Esophagus squamous epithelium (tissue), 5 donors: ENCODE results near the gene UBE2H. TPM values are rescaled to one million over a fixed set of nuclear protein-coding genes. Genes with fewer than 3 reads are reported as not detected.
A peak's percentile ranks its signal among the peaks of the same experiment; 100 is the strongest.

Experiments
- DNase-seq: peaks from one replicate; lab custom pipeline; 2025; lab: John Stamatoyannopoulos, UW
- H3K27ac ChIP-seq, 4 donors: fragments of 200-600 bp; sonication (generic); one replicate each; pipeline ENCODE4 v1.5.1; 2016 to 2019; ENCODE audit warnings: mild to moderate bottlenecking in 1 of 4
- H3K27me3 ChIP-seq, 4 donors: fragments of 200-600 bp; sonication (generic); 1 replicate in 3 of 4; 2 replicates in 1 of 4; pipeline versions ENCODE4 v1.5.1 to v1.6.0; 2017 to 2021; ENCODE audit warnings: antibody characterized with exemption in 1 of 4
- H3K36me3 ChIP-seq, 3 donors: fragments of 200-600 bp; sonication (generic); one replicate each; pipeline ENCODE4 v1.5.1; 2016 to 2019
- H3K4me1 ChIP-seq, 3 donors: fragments of 200-600 bp; sonication (generic); one replicate each; pipeline ENCODE4 v1.5.1; 2017 to 2019
- H3K4me3 ChIP-seq, 4 donors: fragments of 200-600 bp; sonication (generic); 1 replicate in 3 of 4; 2 replicates in 1 of 4; pipeline ENCODE4 v1.5.1; 2016 to 2019; ENCODE audit warnings: mild to moderate bottlenecking in 2 of 4, moderate library complexity in 1 of 4
- H3K9me3 ChIP-seq, 3 donors: fragments of 200-600 bp; sonication (generic); one replicate each; pipeline ENCODE4 v1.5.1; 2016 to 2019
- CTCF ChIP-seq, 6 experiments: fragments of 450-650 bp in 4 of 6; fragments of 200-600 bp in 2 of 6; sonication (generic) in 2 of 6; IDR thresholded peaks; one replicate each; pipeline ENCODE4 v1.5.1; 2016 to 2019; ENCODE audit warnings: antibody characterized with exemption in 6 of 6, mild to moderate bottlenecking in 4 of 6, moderate library complexity in 4 of 6
- POLR2A ChIP-seq, 4 donors: fragments of 450-650 bp; IDR thresholded peaks; one replicate each; pipeline ENCODE4 v1.6.1; 2017; ENCODE audit warnings: antibody characterized with exemption in 4 of 4, mild to moderate bottlenecking in 4 of 4, moderate library complexity in 3 of 4
- WGBS, 2 donors: methylation state at CpG; one replicate each; pipeline ENCODE4 v1.1.5; 2018; 5-methylcytosine and 5-hydroxymethylcytosine counted together
- intact Hi-C: fragments of 100-400 bp; cut with DNase I; formaldehyde crosslinking; loops from one replicate; pipeline ENCODE4 v1.15.0; 2022
- total RNA-seq, 4 donors: library from RNA; depleted of rRNA; stranded (reverse); fragments of >200 nt; gene quantifications; one replicate each; pipeline ENCODE4 v1.1.0, GENCODE V29; 2016
- donor health status: DM: yes; HTN: yes; CAD: no.

UBE2H gene
- total RNA-seq, 4 donors from 2014 or later: 60.1 to 113 (median 88.7) TPM

- WGBS, 2 donors: 85 to 87% methylated on average over 16 to 17 of the region's 17 CpGs
- no peak for DNase-seq
These were observed 149.1 kb downstream of the UBE2H start for GRCh38 chr7:129803546-129804081.

DNA sequence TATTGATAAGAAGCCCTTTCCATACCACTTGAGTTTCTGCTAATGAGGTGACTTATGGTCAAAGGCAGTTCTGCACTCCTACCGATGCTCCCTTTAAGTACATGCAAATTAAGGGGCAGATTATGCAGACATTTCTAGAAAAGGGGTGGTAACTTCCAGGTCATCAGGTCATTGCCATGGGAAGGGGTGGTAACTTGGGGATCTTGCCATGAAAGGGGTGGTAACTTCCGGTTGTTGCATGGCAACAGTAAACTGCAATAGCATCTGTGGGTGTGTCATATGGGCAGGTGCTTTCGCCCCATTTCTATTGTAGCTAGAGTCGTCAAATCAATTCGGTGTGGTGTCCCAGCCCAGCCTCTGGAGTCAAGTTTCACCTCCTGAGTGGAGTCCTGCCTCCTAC is 150.9 kb downstream of the UBE2H start:
- no peak for DNase-seq
- peaks cover 0 to 8% (median 0%) of the 10 kb centered on the region in 4 donors for H3K27me3 ChIP-seq
- intact Hi-C loops: no loop called here
- WGBS, 2 donors: 57 to 58% methylated on average over 5 of the region's 5 CpGs
- TF ChIP-seq POLR2A (IDR thresholded peaks at IDR 0.05): no peak
- no peaks in the 10 kb centered on the region for H3K9me3 ChIP-seq
- H3K27ac ChIP-seq: no peak overlapping the region
- no peaks in the 10 kb centered on the region for H3K4me1 ChIP-seq
- no peak overlapping the region for H3K4me3 ChIP-seq
- H3K36me3 ChIP-seq: no peaks in the 10 kb centered on the region

More at GRCh38 chr7:129803546-129804081, 149.1 kb downstream of the UBE2H start:
- TF ChIP-seq CTCF (IDR thresholded peaks at IDR 0.05) (no peak), POLR2A (IDR thresholded peaks at IDR 0.05) (no peak)
- Histone ChIP-seq H3K27me3 (peaks cover 0 to 8% (median 0%) of the 10 kb centered on the region in 4 donors), H3K27ac (no peak overlapping the region), H3K4me3 (no peak overlapping the region), H3K36me3 (no peaks in the 10 kb centered on the region), H3K4me1 (no peaks in the 10 kb centered on the region), H3K9me3 (no peaks in the 10 kb centered on the region)
- intact Hi-C loops: no loop called here

- no peaks in the 10 kb centered on the region for H3K4me1 ChIP-seq
- WGBS, 2 donors: 75 to 94% methylated on average over 3 to 6 of the region's 7 CpGs
- intact Hi-C loops: no loop called here
- H3K36me3 ChIP-seq: no peaks in the 10 kb centered on the region
- no peak overlapping the region for H3K4me3 ChIP-seq
- H3K27me3 ChIP-seq: peaks cover 0 to 8% (median 0%) of the 10 kb centered on the region in 4 donors
- H3K9me3 ChIP-seq: no peaks in the 10 kb centered on the region
- no peak for DNase-seq
- TF ChIP-seq POLR2A (IDR thresholded peaks at IDR 0.05) (no peak), CTCF (IDR thresholded peaks at IDR 0.05) (no peak)
- H3K27ac ChIP-seq: no peak overlapping the region
These were observed 151.9 kb downstream of the UBE2H start for GRCh38 chr7:129800901-129801300.

- Histone ChIP-seq H3K27me3 (peaks cover 0 to 8% (median 0%) of the 10 kb centered on the region in 4 donors), H3K4me1 (no peaks in the 10 kb centered on the region), H3K4me3 (no peak overlapping the region), H3K9me3 (no peaks in the 10 kb centered on the region), H3K36me3 (no peaks in the 10 kb centered on the region), H3K27ac (no peak overlapping the region)
- intact Hi-C loops: no loop called here
- 62 to 100% methylated on average over 1 to 2 of the region's 13 CpGs for WGBS, 2 donors
- TF ChIP-seq POLR2A (IDR thresholded peaks at IDR 0.05) (no peak), CTCF (IDR thresholded peaks at IDR 0.05) (no peak)
- no peak for DNase-seq
These were observed 153.3 kb downstream of the UBE2H start for GRCh38 chr7:129799350-129799955.

GRCh38 chr7:129798616-129799349 is 154.0 kb downstream of the UBE2H start:
- H3K27me3 ChIP-seq: peaks cover 0 to 8% (median 0%) of the 10 kb centered on the region in 4 donors
- TF ChIP-seq CTCF (IDR thresholded peaks at IDR 0.05) (no peak), POLR2A (IDR thresholded peaks at IDR 0.05) (no peak)
- intact Hi-C loops: no loop called here
- H3K36me3 ChIP-seq: no peaks in the 10 kb centered on the region
- WGBS, 2 donors: 90 to 97% methylated on average over 5 to 9 of the region's 16 CpGs
- H3K4me1 ChIP-seq: no peaks in the 10 kb centered on the region
- H3K4me3 ChIP-seq: no peak overlapping the region
- H3K9me3 ChIP-seq: no peaks in the 10 kb centered on the region
- no peak for DNase-seq
- peak overlapping the region in 2 of 4 donors; percentile 28 to 29 for H3K27ac ChIP-seq
